Measurements from ENCODE around the gene GET4.
"Not testable (repeated sequence)": the region's sequence is repeated elsewhere in the genome, so short reads cannot be mapped to it uniquely, and the experiment has no call there.

Gene GET4

DNA sequence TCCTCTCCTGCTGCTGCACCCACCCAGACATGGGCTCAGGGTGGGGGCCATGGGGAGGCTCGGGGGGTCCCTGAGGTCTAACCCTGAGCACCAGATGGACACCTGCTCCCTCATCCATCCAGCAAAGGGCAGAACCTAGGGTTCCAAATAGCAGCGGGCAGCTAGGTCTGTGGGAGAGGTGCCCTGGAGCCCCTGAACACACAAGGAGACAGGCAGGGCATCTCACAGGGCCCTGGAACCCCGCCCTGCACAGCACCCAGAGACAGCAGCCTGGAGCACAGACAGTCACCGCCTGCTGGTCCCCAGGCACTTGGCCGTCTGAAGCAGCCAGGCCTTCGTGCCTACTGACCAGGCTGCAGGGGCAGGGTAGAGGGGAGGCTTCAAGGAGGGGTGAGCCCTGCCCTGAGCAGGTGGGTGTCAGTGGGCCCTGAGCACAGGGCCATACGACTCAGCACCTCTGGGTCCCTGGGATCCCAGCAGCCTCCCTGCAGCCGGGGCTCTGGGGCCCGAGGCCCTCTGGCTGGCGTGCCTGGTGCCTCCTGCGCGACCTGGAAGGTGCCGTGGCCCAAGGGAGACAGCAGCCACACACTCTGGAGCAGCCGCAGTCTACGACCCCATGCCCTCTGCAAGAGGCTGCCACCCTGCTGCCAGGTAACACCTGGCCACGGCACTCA, 38.3 kb downstream of the GET4 start:
- DNase-seq (ENCODE audit: low read depth in 2 of 2, low spot score in 1 of 2) = no peak

DNA sequence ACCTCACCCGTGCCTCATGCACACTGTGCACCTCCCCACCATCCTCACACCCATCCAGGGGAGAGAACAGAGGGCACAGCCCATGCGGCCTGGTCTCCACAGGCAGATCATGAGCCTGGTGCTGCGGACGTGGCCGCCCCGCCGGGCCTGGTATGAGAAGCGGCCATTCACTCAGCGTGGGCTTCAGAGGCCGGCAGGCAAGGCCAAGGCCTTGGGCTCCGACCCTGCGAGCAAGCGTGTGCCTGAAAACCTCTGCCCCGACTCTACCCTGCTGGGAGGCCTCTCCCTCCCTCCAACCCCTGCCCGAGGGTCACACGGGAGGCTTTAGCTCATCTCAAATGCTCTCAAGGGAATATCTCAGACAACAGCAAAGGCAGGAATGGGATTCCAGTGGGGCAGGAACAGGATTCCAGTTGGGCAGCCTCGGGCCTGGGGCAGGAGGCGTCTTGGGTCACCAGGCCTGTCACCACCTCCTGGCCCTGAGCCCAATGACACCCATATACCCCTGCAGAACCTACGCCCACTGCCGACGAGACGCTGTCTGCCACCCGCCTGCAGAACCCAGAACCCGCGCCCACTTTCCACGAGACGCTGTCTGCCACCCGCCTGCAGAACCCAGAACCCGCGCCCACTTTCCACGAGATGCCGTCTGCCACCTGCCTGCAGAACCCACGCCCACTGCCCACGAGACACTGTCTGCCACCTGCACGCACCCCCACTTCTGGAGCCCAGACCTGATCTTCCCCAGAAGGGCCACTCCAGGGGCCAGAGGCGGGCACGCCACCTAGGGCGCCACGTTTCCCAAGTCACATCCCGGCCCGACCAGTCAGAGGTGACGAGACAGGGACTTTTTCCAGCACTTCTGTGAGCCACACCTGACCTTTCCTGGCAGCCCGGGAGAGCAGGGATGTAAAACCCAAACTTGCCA, 39.2 kb downstream of the GET4 start:
- no peak for DNase-seq (ENCODE audit: low read depth in 2 of 2, low spot score in 1 of 2)

GRCh38 chr7:916291-916941, 40.1 kb downstream of the GET4 start:
- no peak for DNase-seq (ENCODE audit: low read depth in 2 of 2, low spot score in 1 of 2)

GRCh38 chr7:917255-918117, 41.1 kb downstream of the GET4 start:
- no peak for DNase-seq (ENCODE audit: low read depth in 2 of 2, low spot score in 1 of 2)

DNA sequence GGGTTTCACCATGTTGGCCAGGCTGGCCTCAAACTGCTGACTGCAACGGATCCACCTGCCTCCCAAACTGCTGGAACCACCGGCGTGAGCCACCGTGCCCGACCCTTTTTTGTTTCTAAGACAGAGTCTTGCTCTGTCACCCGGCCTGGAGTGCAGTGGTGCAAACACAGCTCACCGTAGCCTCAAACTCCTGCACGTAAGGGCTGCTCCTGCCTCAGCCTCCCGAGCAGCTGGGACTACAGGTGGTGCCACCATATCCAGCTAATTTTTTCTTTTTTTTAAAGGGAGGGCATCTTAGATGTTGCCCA, 41.7 kb downstream of the GET4 start:
- no peak for DNase-seq (ENCODE audit: low read depth in 2 of 2, low spot score in 1 of 2)

DNA sequence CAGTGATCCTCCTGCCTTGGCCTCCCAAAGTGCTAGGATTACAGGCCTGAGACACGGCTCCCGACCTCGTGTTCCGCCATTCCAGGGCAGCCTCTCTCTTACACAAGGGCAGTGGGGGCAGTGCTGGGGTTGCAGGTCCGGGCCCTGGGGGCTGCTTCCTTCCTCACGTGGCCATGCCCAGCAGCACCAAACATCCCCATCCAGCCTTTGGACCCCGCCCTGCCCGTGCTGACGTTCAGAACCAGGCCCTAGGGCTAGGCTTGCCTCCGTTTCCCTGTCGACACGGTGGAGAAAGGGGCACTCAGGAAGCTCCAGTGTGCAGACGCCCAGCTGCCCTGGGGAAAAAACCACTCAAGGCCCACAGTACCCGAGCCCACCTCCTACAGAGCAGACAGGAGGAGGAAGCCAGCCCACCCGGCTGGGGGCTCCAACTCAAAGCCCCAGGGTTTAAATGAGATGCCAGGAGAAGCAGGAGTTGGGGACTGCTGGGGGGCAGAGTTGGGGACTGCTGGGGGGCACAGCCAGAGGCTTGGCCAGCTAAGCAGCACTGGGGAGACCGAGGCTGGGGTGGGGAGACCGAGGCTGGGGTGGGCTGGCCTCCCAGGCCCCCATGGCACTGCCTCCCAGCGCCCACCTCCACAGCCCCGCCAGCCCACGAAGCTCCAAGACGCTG, 42.2 kb downstream of the GET4 start:
- no peak for DNase-seq (ENCODE audit: low read depth in 2 of 2, low spot score in 1 of 2)

GRCh38 chr7:919114-919442, 42.7 kb downstream of the GET4 start:
- no peak for DNase-seq (ENCODE audit: low read depth in 2 of 2, low spot score in 1 of 2)

- no peak for DNase-seq (ENCODE audit: low read depth in 2 of 2, low spot score in 1 of 2)
Measured at GRCh38 chr7:919924-920341, 43.6 kb downstream of the GET4 start.

DNA sequence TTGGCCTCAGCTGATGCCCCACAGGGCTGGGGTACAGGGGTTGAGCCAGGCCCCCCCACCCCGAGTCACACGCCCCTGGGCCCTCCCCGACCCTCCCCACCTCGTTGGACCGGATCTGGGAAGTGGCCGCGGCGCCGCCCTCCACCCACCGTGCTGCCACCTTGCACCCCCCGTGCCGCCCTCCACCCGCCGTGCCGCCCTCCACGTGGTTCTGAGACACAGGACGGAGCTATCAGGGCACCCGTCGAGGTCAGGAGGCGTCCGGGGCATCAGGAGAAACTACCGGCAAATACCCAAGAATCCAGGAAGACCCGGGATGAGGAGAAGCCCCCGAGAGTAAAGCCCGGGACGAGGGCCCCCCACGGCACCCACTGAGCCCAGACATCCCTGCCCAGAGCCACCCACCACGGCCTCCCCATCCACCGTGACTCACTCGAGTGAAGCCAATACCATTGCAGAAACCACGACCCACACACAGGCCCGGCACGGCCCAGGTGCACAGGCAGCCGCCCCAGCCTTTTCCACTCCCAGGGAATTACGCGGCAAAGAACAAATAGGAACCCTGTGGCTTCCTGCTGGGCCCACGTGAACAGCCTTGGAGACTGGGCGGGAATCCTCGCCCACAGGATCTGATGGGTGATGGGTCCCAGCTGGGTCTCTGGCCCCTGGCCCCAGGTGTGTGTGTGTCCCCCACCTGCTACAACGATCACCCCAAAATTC, 44.2 kb downstream of the GET4 start:
- DNase-seq (ENCODE audit: low read depth in 2 of 2, low spot score in 1 of 2) = no peak

- DNase-seq (ENCODE audit: low read depth in 2 of 2, low spot score in 1 of 2) = no peak
Measured at GRCh38 chr7:921071-921461, 44.7 kb downstream of the GET4 start.

- no peak for DNase-seq (ENCODE audit: low read depth in 2 of 2, low spot score in 1 of 2)
Measured at GRCh38 chr7:921581-922333, 45.4 kb downstream of the GET4 start.

DNA sequence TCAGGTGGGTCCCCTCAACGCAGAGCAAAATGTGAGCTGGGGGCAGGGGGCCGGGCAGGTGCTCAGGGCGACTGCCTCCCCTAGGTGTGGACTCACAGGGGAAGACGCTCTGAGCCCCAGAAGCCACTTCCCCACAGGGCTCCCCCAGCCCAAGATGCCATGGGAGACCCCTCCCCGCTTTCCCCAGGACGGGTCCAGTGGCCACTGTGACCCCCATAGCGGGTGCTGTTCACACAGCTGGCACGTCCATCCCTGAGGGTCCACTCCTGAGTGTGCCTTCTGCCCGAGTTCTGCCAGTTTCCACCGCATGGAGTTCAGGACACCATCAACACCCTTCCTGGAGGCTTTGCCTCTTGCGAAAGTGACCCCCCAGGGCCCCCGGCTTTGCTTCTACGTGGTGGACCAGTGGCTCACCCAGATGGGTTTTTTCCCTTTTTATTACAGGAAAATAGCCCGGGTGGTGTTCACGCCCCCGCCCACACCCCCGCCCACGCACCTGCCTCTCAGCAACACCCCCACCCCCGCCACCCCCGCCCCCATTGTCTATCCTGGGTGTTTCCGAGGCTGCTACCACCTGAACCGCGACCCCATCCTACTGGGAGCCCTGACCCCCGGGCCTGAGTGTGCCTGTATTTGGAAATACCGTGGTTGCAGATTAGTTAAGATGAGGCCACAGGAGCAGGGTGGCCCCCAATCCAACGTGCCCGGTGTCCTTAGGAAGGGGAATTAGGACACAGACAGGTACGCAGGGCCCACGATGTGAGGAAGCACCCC, 46.2 kb downstream of the GET4 start:
- peak in 1 of 2 donors; percentile 32 for DNase-seq (ENCODE audit: low read depth in 2 of 2, low spot score in 1 of 2)

GRCh38 chr7:923108-924041, 47.0 kb downstream of the GET4 start:
- peak; percentile 83 to 89 for DNase-seq (ENCODE audit: low read depth in 2 of 2, low spot score in 1 of 2)

DNA sequence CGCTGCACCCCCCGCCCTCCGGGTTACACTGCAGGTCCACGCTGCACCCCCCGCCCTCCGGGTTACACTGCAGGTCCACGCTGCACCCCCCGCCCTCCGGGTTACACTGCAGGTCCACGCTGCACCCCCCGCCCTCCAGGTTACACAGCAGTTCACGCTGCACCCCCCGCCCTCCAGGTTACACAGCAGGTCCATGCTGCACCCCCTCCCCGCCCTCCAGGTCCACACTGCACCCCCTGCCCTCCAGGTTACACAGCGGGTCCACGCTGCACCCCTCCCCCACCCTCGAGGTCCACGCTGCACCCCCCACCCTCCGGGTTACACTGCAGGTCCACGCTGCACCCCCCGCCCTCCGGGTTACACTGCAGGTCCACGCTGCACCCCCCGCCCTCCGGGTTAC, 47.7 kb downstream of the GET4 start:
- not testable (repeated sequence) for DNase-seq (ENCODE audit: low read depth in 2 of 2, low spot score in 1 of 2)

DNA sequence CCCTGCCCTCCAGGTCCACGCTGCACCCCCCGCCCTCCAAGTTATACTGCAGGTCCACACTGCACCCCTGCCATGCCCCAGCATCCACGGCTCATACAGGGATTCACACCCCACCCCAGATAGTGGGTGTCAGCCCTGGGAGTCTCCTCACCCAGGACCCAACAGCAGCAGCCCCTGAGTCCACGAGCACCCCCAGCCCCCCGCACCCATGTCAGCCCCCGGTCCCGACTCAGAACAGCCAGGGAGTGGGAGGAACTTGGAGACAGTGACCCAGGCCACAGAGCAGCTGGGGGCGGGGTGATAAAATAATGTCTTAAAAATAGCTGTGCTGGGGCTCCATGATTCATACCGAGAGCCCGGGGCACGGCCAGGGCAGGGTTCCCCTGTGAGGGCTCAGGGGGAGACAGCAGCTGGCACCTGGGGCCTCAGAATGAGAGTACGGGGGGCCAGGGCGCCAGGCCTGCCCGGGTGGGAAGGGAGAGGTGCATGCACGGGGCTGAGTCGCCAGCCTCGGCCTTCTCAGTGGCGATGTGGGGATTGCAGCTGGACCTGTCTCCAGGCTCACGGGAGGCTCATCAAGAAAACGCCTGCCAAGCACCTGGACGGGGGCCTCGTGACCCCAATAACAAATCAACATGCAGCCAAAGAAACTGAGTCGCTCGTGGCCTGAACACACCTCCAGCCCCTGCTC, 48.3 kb downstream of the GET4 start:
- no peak for DNase-seq (ENCODE audit: low read depth in 2 of 2, low spot score in 1 of 2)

DNA sequence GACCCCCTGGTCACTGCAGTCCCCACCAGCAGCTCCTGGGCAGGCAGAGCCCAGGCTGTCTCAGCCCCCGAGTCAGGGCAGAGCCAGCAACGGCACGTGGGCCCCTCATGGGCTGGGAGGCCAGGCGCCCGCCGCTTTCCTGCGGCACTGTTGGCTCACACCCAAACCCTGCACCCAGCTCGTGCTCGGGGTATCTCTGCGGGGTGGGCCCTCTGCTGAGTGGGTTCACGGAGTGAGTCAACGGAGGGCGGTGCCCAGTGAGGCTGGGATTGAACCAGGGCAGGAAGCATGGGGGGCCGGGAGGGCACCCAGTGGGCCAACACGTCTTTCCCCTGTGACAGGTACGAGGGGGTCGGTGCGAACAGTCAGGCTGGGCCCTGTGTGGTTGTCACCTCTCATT, 49.2 kb downstream of the GET4 start:
- peak; percentile 65 to 82 for DNase-seq (ENCODE audit: low read depth in 2 of 2, low spot score in 1 of 2)

All from stimulated activated CD8-positive, alpha-beta memory T cell treated with anti-CD3 and anti-CD28 coated beads, Interleukin-4, amount 100 ng/mL, for 1 hour (primary cell).